ENCODE results near the gene DNER.
A peak's percentile ranks its signal among the peaks of the same experiment; 100 is the strongest.
"Not testable (repeated sequence)": the region's sequence is repeated elsewhere in the genome, so short reads cannot be mapped to it uniquely, and the experiment has no call there.

The DNER gene

GRCh38 chr2:229614021-229614420, 100.3 kb downstream of the DNER start:
- DNase-seq: not testable (repeated sequence)

- no peak for DNase-seq
Measured at GRCh38 chr2:229612384-229612971, 101.9 kb downstream of the DNER start.

- no peak for DNase-seq
Measured at GRCh38 chr2:229611360-229611759, 103.0 kb downstream of the DNER start.

- no peak for DNase-seq
Measured at GRCh38 chr2:229610872-229611271, 103.5 kb downstream of the DNER start.

GRCh38 chr2:229610333-229610732, 104.0 kb downstream of the DNER start:
- DNase-seq: no peak

- DNase-seq: no peak
Measured at GRCh38 chr2:229601936-229602335, 112.4 kb downstream of the DNER start.

- no peak for DNase-seq
Measured at GRCh38 chr2:229601396-229601795, 113.0 kb downstream of the DNER start.

GRCh38 chr2:229598227-229598626, 116.1 kb downstream of the DNER start:
- DNase-seq: no peak

GRCh38 chr2:229596796-229597195, 117.6 kb downstream of the DNER start:
- DNase-seq: no peak

GRCh38 chr2:229591611-229592010, 122.7 kb downstream of the DNER start:
- no peak for DNase-seq

GRCh38 chr2:229586746-229587705, 127.3 kb downstream of the DNER start:
- DNase-seq: peak; percentile 4

- no peak for DNase-seq
Measured at GRCh38 chr2:229586012-229586411, 128.3 kb downstream of the DNER start.

GRCh38 chr2:229582151-229582550, 132.2 kb downstream of the DNER start:
- DNase-seq: no peak

- DNase-seq: no peak
Measured at GRCh38 chr2:229578052-229578846, 136.1 kb downstream of the DNER start.

GRCh38 chr2:229575569-229576315, 138.6 kb downstream of the DNER start:
- DNase-seq: no peak

GRCh38 chr2:229572507-229573271, 141.7 kb downstream of the DNER start:
- no peak for DNase-seq

- no peak for DNase-seq
Measured at GRCh38 chr2:229571243-229571642, 143.1 kb downstream of the DNER start.

GRCh38 chr2:229566370-229566769, 148.0 kb downstream of the DNER start:
- no peak for DNase-seq

- DNase-seq: no peak
Measured at GRCh38 chr2:229564300-229564907, 150.0 kb downstream of the DNER start.

- DNase-seq: no peak
Measured at GRCh38 chr2:229563388-229563787, 151.0 kb downstream of the DNER start.

GRCh38 chr2:229562472-229563127, 151.8 kb downstream of the DNER start:
- no peak for DNase-seq

Data from COR-L47 (cell line).